Ascending aorta (tissue), 2 donors: ENCODE results near the gene DCAF11. TPM values are rescaled to one million over a fixed set of nuclear protein-coding genes. Genes with fewer than 3 reads are reported as not detected.

Experiments used
- DNase-seq, 2 donors: peaks; one replicate each; pipeline ENCODE4 v3.0.0-alpha.2; 2019; ENCODE audit warnings: low spot score in 2 of 2
- H3K27ac ChIP-seq, 2 donors: fragments of 200-600 bp; sonication (generic); one replicate each; pipeline ENCODE4 v1.5.1; 2016 to 2017; ENCODE audit warnings: mild to moderate bottlenecking in 1 of 2
- H3K27me3 ChIP-seq: fragments of 200-600 bp; sonication (generic); one replicate; pipeline ENCODE4 v1.5.1; 2017
- H3K36me3 ChIP-seq, 2 donors: fragments of 200-600 bp; sonication (generic); one replicate each; pipeline ENCODE4 v1.5.1; 2016
- H3K4me1 ChIP-seq, 2 donors: fragments of 200-600 bp; sonication (generic); one replicate each; pipeline ENCODE4 v1.5.1; 2016 to 2017; ENCODE audit warnings: mild to moderate bottlenecking in 1 of 2
- H3K4me3 ChIP-seq, 2 donors: fragments of 200-600 bp; sonication (generic); one replicate each; pipeline ENCODE4 v1.5.1; 2016 to 2017; ENCODE audit warnings: mild to moderate bottlenecking in 1 of 2
- H3K9me3 ChIP-seq, 2 donors: fragments of 200-600 bp; sonication (generic); one replicate each; pipeline ENCODE4 v1.5.1; 2016
- intact Hi-C: fragments of 100-400 bp; cut with DNase I; formaldehyde crosslinking; loops from one replicate; pipeline ENCODE4 v1.15.1; 2023
- total RNA-seq: library from RNA; depleted of rRNA; stranded (reverse); fragments of >200 nt; gene quantifications from one replicate; pipeline ENCODE4 v1.1.0, GENCODE V29; 2016
- TF ChIP-seq, protein P1 (sequence below), 3 experiments: fragments of 200-600 bp in 2 of 3; fragments of 450-650 bp in 1 of 3; sonication (generic) in 2 of 3; IDR thresholded peaks; one replicate each; pipeline ENCODE4 v1.5.1; 2016 to 2019; ENCODE audit warnings: antibody characterized with exemption in 3 of 3, mild to moderate bottlenecking in 1 of 3, moderate library complexity in 1 of 3

The DCAF11 gene
- total RNA-seq, 1 donor from 2014 or later = 52.3 TPM

DNA sequence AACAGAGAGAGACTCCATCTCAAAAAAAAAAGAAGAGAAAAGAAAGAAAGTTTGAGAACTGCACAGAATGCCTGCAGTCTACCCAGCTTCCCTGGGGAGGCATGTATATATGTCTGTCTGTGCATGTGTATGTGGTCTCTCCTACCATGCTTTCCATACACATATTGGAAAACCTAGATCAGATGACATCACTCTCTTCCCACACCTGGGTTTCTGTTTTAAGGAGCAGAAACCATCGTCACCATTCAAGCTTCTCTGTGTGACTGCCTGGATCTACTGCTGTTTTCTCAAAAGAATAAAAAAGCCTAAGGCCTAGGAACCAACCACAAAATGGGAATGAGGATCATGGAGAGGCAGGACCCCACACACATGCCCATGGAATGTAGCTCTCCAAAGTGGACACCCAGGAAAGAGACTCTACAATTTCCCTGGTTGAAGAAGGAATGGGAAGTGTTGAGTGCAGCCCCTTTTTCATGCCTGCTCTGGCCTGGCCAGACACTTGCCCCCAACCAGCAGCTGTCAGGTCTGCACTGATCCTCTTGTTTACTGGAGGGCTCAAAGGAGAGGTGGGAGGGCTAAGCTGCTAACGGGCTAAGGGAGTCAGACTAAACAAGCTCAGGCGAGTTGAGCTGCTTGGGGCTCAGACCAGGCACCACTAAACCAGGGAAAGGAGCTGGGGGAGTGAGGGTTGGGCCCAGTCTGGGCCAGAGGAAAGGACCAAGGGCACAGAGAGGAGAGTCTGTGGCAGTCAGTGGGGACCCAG lies 28.2 kb upstream of the DCAF11 start:
- intact Hi-C loops = no loop called here
- Histone ChIP-seq H3K27me3 (no peaks in the 10 kb centered on the region), H3K4me3 (no peak overlapping the region), H3K36me3 (no peaks in the 10 kb centered on the region), H3K4me1 (peaks cover 2 to 3% of the 10 kb centered on the region in 2 donors), H3K9me3 (no peaks in the 10 kb centered on the region), H3K27ac (no peak overlapping the region)
- TF ChIP-seq, protein P1, sequence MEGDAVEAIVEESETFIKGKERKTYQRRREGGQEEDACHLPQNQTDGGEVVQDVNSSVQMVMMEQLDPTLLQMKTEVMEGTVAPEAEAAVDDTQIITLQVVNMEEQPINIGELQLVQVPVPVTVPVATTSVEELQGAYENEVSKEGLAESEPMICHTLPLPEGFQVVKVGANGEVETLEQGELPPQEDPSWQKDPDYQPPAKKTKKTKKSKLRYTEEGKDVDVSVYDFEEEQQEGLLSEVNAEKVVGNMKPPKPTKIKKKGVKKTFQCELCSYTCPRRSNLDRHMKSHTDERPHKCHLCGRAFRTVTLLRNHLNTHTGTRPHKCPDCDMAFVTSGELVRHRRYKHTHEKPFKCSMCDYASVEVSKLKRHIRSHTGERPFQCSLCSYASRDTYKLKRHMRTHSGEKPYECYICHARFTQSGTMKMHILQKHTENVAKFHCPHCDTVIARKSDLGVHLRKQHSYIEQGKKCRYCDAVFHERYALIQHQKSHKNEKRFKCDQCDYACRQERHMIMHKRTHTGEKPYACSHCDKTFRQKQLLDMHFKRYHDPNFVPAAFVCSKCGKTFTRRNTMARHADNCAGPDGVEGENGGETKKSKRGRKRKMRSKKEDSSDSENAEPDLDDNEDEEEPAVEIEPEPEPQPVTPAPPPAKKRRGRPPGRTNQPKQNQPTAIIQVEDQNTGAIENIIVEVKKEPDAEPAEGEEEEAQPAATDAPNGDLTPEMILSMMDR (IDR thresholded peaks at IDR 0.05) = no peak
- no peak for DNase-seq

DNA sequence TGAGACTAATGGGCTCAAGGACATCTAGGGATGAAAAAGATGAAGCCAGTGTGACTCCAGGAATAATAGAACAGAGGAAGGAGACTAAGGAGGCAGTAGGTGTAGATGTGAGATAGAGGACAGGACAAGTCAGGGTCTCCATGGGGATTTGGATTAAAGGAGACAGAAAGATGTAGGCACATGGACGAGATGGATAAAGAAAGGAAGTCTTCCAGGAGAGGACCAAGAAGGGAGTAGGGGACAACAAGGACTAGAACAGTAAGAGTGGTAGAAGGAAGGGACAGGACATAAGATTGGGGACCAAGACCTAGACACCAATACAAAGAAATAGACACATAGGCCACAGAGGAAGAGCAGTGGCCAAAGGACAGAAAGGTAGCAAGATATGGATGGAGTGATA lies 27.6 kb upstream of the DCAF11 start:
- Histone ChIP-seq H3K4me1 (no peaks in the 10 kb centered on the region), H3K4me3 (no peak overlapping the region), H3K36me3 (no peaks in the 10 kb centered on the region), H3K27ac (no peak overlapping the region), H3K9me3 (no peaks in the 10 kb centered on the region), H3K27me3 (no peaks in the 10 kb centered on the region)
- TF ChIP-seq, protein P1 (IDR thresholded peaks at IDR 0.05) = no peak
- intact Hi-C loops = no loop called here
- no peak for DNase-seq

DNA sequence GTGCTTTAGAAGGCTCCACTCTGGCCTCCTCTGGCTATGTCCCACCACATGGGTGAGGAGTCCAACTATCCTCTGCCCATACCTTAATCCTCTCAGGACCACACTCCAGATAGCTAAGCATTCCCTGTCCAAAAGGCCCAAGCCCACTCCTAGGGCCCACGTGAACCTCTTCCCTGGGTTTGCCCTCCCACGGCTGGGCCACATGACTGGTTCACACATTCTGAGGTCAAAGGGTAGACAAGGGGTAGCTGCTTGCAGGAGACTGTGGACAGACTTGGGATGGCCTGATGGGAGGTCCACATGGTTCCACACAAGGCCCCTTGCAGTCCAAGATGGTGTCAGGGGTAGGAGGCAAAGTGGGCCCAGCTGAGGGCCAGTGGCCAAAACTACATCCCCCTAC lies 26.5 kb upstream of the DCAF11 start:
- no peaks in the 10 kb centered on the region for H3K36me3 ChIP-seq
- peaks cover 0 to 3% of the 10 kb centered on the region in 2 donors for H3K4me1 ChIP-seq
- no peaks in the 10 kb centered on the region for H3K9me3 ChIP-seq
- TF ChIP-seq, protein P1 (IDR thresholded peaks at IDR 0.05) = no peak
- H3K27ac ChIP-seq = no peak overlapping the region
- DNase-seq = no peak
- intact Hi-C loops = no loop called here
- no peaks in the 10 kb centered on the region for H3K27me3 ChIP-seq
- H3K4me3 ChIP-seq = no peak overlapping the region

DNA sequence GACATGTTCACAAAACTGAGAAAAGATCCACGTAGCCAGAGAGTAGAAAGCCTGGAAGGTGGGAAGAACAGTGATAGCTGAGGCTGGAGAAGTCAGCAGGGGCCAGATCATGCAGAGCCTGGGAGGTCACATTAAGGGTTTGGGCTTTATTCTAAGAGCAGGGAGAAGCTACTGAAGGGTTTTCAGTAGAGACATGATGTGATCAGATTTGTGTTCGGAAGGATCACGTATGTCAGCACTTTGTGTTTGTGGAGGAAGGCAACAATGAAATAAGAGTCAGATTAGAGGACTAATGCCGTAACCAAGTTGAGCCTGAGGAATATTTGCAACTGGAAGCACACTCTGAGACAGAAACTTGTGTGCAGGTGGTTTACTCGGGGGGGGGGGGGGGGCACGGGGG lies 24.7 kb upstream of the DCAF11 start:
- no peaks in the 10 kb centered on the region for H3K36me3 ChIP-seq
- H3K9me3 ChIP-seq = no peaks in the 10 kb centered on the region
- H3K27ac ChIP-seq = no peak overlapping the region
- H3K4me1 ChIP-seq = peaks cover 0 to 9% of the 10 kb centered on the region in 2 donors
- intact Hi-C loops = loop anchor here (1.0 to 5.0 kb wide), 3 partner anchors 32 to 533 kb away; partner anchors contain the start of gene THTPA
- no peak overlapping the region for H3K4me3 ChIP-seq
- H3K27me3 ChIP-seq = no peaks in the 10 kb centered on the region
- no peak for DNase-seq
- TF ChIP-seq, protein P1 (IDR thresholded peaks at IDR 0.05) = no peak

DNA sequence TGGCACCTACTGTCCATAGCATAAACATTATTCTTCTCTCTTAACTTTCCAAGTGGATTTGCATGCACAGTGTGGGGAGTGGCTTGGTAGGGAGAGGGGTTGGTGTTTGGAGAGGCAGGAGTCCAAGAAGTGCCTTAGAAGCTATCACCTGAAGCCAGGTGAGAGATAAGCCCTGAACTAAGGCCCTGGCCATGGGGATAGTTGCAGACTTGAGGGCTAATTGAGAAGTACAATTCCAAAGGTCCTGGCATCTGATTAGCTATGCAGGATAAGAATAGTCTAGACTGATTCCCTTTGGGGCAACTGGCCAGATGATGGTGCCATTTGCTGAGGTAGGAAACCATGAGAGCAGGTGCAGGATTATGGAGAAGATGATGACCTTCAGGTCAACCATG lies 22.5 kb upstream of the DCAF11 start:
- TF ChIP-seq, protein P1 (IDR thresholded peaks at IDR 0.05) = no peak
- DNase-seq = no peak
- H3K4me3 ChIP-seq = no peak overlapping the region
- H3K4me1 ChIP-seq = peaks cover 0 to 11% of the 10 kb centered on the region in 2 donors
- H3K27ac ChIP-seq = peak overlapping the region in 1 of 2 donors; percentile 95
- H3K27me3 ChIP-seq = no peaks in the 10 kb centered on the region
- H3K36me3 ChIP-seq = no peaks in the 10 kb centered on the region
- no peaks in the 10 kb centered on the region for H3K9me3 ChIP-seq
- intact Hi-C loops = loop anchor here (5.0 kb wide), 1 partner anchor 535 kb away; the partner anchor contains the start of gene THTPA
